Testis (tissue), 3 donors: ENCODE results near the gene ZCCHC14. TPM values are rescaled to one million over a fixed set of nuclear protein-coding genes. Genes with fewer than 3 reads are reported as not detected.

Experiments
- DNase-seq: peaks from one replicate; pipeline ENCODE4 v3.0.0-alpha.2; 2019
- H3K27ac ChIP-seq, 2 donors: fragments of 200-600 bp; sonication (generic); one replicate each; pipeline ENCODE4 v1.5.1; 2019
- H3K27me3 ChIP-seq: fragments of 200-600 bp; sonication (generic); one replicate; pipeline ENCODE4 v1.5.1; 2019
- H3K36me3 ChIP-seq: fragments of 200-600 bp; sonication (generic); one replicate; pipeline ENCODE4 v1.5.1; 2017; ENCODE audit warnings: low read depth; ENCODE audit errors: missing control alignments
- H3K4me1 ChIP-seq: fragments of 200-600 bp; sonication (generic); one replicate; pipeline ENCODE4 v1.5.1; 2019
- H3K4me3 ChIP-seq, 2 donors: fragments of 200-600 bp; sonication (generic); one replicate each; pipeline ENCODE4 v1.5.1; 2017 to 2019
- H3K9me3 ChIP-seq: fragments of 200-600 bp; sonication (generic); one replicate; pipeline ENCODE4 v1.5.1; 2017
- POLR2A ChIP-seq: fragments of 450-650 bp; IDR thresholded peaks from one replicate; pipeline ENCODE4 v1.6.1; 2017; ENCODE audit warnings: antibody characterized with exemption, mild to moderate bottlenecking, moderate library complexity
- WGBS, 2 donors: methylation state at CpG; one replicate each; pipeline ENCODE4 v1.1.5; 2018; 5-methylcytosine and 5-hydroxymethylcytosine counted together
- intact Hi-C: fragments of 100-400 bp; cut with DNase I; formaldehyde crosslinking; loops from one replicate; pipeline ENCODE4 v1.15.1; 2023; ENCODE audit warnings: low total_unique reads
- polyA plus RNA-seq: library from polyadenylated mRNA; stranded (reverse); fragments of 350-450 nt; fragmentation: Illumina TruSeq; extraction: RNeasy Lipid Tissue Mini Kit (QIAGEN cat#74804); gene quantifications from one replicate; pipeline ENCODE4 v1.2.3, GENCODE V29; 2014; ENCODE audit warnings: low read depth, low replicate concordance; ENCODE audit not compliant: insufficient read depth
- total RNA-seq, 2 donors: library from RNA; depleted of rRNA; stranded (reverse); fragments of >200 nt; gene quantifications; one replicate each; pipeline ENCODE4 v1.2.3, GENCODE V29; 2016
- TF ChIP-seq, protein P1 (sequence below), 3 experiments: fragments of 450-650 bp in 2 of 3; fragments of 200-600 bp in 1 of 3; sonication (generic) in 1 of 3; IDR thresholded peaks; one replicate each; pipeline ENCODE4 v1.5.1; 2016 to 2019; ENCODE audit warnings: antibody characterized with exemption in 3 of 3, mild to moderate bottlenecking in 2 of 3, moderate library complexity in 1 of 3

Gene ZCCHC14
- total and polyA plus RNA-seq, 3 donors from 2014 or later = 82.3 to 130 (median 94.0) TPM

DNA sequence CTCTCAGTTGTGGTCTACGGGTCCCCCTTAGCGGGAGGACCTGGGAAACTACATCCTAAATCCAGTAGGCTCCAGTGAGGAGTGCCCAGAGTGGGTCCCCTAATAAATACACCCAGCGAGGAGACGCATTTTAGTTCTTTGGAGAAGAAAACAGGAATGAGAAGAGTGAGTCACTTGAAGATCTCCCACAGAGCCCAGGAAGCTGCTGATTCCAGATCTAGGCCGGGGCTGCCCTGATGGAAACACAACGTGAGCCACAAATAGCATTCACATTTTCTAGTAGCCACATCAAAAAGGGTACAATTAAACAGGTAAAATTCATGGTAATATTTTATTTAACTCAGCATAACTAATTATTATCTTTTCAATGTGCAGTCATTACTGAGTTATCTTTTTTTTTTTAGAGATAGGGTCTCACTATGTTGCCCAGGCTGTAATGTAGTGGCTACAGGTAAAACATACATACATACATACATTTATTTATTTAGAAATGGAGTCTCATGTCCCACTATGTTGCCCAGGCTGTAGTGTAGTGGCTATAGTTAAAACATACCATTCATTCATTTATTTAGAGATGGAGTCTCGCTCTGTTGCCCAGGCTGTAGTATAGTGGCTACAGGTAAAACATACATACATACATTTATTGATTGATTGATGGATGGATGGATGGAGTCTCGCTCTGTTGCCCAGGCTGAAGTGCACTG, 130.8 kb downstream of the ZCCHC14 start:
- 94 to 97% methylated on average over 6 to 8 of the region's 8 CpGs for WGBS, 2 donors
- Histone ChIP-seq H3K27me3 (no peaks in the 10 kb centered on the region), H3K9me3 (no peaks in the 10 kb centered on the region), H3K4me1 (peaks cover 11% of the 10 kb centered on the region), H3K36me3 (no peaks in the 10 kb centered on the region), H3K27ac (no peak overlapping the region), H3K4me3 (no peak overlapping the region)
- no peak for DNase-seq
- intact Hi-C loops = no loop called here
- no peak for TF ChIP-seq POLR2A
- TF ChIP-seq, protein P1, sequence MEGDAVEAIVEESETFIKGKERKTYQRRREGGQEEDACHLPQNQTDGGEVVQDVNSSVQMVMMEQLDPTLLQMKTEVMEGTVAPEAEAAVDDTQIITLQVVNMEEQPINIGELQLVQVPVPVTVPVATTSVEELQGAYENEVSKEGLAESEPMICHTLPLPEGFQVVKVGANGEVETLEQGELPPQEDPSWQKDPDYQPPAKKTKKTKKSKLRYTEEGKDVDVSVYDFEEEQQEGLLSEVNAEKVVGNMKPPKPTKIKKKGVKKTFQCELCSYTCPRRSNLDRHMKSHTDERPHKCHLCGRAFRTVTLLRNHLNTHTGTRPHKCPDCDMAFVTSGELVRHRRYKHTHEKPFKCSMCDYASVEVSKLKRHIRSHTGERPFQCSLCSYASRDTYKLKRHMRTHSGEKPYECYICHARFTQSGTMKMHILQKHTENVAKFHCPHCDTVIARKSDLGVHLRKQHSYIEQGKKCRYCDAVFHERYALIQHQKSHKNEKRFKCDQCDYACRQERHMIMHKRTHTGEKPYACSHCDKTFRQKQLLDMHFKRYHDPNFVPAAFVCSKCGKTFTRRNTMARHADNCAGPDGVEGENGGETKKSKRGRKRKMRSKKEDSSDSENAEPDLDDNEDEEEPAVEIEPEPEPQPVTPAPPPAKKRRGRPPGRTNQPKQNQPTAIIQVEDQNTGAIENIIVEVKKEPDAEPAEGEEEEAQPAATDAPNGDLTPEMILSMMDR (IDR thresholded peaks at IDR 0.05) = no peak

DNA sequence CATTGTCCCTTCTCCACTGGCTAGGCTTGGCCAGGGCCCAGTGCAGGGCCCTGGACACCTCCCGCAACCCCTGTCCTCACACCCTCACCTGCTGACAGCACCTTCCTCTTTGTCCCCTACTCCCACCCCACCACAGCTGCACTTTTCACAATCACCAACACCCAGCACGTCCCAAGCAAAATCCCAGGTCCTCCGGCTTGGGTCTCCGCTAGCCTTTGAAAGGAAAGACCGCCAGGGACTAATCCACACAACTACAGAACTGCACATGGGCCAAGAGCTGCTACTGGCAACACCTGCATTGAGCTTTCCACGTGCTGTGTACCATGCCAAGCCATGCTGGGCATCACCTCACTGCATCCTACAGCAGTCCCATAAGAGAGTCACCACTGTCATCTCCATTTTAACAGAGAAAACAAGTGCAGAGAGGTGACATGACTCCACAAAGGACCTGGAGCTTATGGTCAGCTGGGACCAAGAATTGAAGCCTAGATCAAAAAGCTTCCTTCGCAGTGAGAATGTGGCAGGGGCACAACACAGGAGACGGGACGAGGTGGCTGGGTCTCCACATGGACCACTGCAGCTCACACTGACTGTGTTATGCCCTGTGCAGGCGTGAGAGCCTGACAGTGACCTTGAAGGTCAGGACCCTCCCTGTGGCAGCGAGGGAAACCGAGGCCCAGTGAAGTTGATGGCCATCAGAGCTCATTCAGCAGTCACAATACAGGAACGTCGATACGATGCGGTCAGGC, 131.8 kb downstream of the ZCCHC14 start:
- no peak for DNase-seq
- Histone ChIP-seq H3K27me3 (no peaks in the 10 kb centered on the region), H3K27ac (no peak overlapping the region), H3K9me3 (no peaks in the 10 kb centered on the region), H3K36me3 (no peaks in the 10 kb centered on the region), H3K4me1 (peaks cover 11% of the 10 kb centered on the region), H3K4me3 (no peak overlapping the region)
- WGBS, 2 donors = 96 to 97% methylated on average over 16 of the region's 16 CpGs
- TF ChIP-seq POLR2A = no peak
- TF ChIP-seq, protein P1 (IDR thresholded peaks at IDR 0.05) = no peak
- intact Hi-C loops = no loop called here

DNA sequence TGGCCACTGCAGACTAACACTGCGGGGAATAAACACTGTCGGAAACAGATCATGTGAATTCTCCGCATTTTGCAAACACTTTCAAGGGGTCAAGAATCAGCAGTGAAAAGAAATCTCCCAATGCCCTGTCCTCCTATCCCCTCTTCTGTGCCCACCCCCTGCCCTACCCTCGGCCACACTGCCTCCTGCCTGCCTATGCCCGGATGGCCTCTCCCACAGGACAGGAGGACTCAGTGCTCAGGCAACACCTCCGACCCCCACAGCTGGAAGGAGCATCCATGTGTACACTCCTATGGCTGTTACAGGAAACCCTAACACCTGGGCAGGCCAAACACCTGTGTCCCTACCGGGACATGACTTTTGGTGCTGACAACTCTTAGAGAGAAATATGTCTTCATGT, 133.7 kb downstream of the ZCCHC14 start:
- Histone ChIP-seq H3K36me3 (no peaks in the 10 kb centered on the region), H3K27ac (no peak overlapping the region), H3K4me1 (peaks cover 6% of the 10 kb centered on the region), H3K4me3 (no peak overlapping the region), H3K9me3 (no peaks in the 10 kb centered on the region), H3K27me3 (no peaks in the 10 kb centered on the region)
- DNase-seq = no peak
- intact Hi-C loops = no loop called here
- TF ChIP-seq POLR2A = no peak
- TF ChIP-seq, protein P1 (IDR thresholded peaks at IDR 0.05) = no peak
- 95 to 97% methylated on average over 7 of the region's 7 CpGs for WGBS, 2 donors

DNA sequence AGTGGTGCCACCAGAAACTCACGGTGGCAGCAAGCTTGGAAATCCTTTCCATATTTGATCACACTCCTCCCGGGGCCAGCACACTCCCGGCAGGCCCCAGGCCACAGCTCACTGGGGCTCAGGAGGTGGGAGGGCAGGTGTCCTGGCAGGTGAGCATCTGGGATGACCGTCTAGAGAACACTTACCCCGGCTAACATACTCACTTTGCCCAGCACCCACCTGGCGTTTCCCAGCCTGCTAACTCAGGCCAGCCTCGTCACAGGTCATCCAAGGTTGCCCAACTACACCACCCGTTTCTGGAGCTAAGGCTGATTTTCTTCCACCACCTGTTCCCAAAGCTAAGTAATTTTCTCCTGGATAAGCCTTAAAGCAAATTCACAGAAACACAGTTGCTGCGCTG, 134.1 kb downstream of the ZCCHC14 start:
- Histone ChIP-seq H3K9me3 (no peaks in the 10 kb centered on the region), H3K27me3 (no peaks in the 10 kb centered on the region), H3K4me1 (peaks cover 1% of the 10 kb centered on the region), H3K36me3 (no peaks in the 10 kb centered on the region), H3K4me3 (no peak overlapping the region), H3K27ac (no peak overlapping the region)
- no peak for DNase-seq
- TF ChIP-seq POLR2A = no peak
- TF ChIP-seq, protein P1 (IDR thresholded peaks at IDR 0.05) = no peak
- 85 to 91% methylated on average over 9 of the region's 9 CpGs for WGBS, 2 donors
- intact Hi-C loops = no loop called here
